ENCODE results near the gene HOXA3. TPM values are rescaled to one million over a fixed set of nuclear protein-coding genes. Genes with fewer than 3 reads are reported as not detected.

Gene HOXA3
- total RNA-seq, 1 experiment from 2014 or later = 30.2 TPM

- POLR2A ChIA-PET = no interaction called here
- BruUV-seq (replicated peaks) = no TSS peak
- DNase-seq (ENCODE audit: low read depth, low spot score) = no peak
- intact Hi-C loops (cut with micrococcal nuclease; ENCODE audit: unreplicated experiment) = loop anchor here (5.0 kb wide), 1 partner anchor 786 kb away; no protein-coding TSS in a partner anchor
- Histone ChIP-seq H3K27ac (ENCODE audit: low read length) (no peak overlapping the region), H3K4me3 (ENCODE audit: low read depth in 2 of 2, low read length in 2 of 2) (no peak overlapping the region), H3K4me1 (ENCODE audit: control insufficient read depth, insufficient read depth, low read length) (no peaks in the 10 kb centered on the region), H3K9me3 (ENCODE audit: control insufficient read depth, insufficient read depth, low read depth, low read length) (no peaks in the 10 kb centered on the region), H3K27me3 (ENCODE audit: control insufficient read depth, insufficient read depth, low read length) (no peaks in the 10 kb centered on the region), H3K36me3 (ENCODE audit: control insufficient read depth, insufficient read depth, low read length) (no peaks in the 10 kb centered on the region; the same call in 1 of the 2 replicates)
- no peak for TF ChIP-seq SIN3A (IDR thresholded peaks at IDR 0.05; ENCODE audit: borderline replicate concordance, insufficient read depth, low read depth, low read length)
- TF ChIP-seq TCF7L2 (IDR thresholded peaks at IDR 0.05; ENCODE audit: low read depth, low read length) = no peak
- TF ChIP-seq, protein P1, sequence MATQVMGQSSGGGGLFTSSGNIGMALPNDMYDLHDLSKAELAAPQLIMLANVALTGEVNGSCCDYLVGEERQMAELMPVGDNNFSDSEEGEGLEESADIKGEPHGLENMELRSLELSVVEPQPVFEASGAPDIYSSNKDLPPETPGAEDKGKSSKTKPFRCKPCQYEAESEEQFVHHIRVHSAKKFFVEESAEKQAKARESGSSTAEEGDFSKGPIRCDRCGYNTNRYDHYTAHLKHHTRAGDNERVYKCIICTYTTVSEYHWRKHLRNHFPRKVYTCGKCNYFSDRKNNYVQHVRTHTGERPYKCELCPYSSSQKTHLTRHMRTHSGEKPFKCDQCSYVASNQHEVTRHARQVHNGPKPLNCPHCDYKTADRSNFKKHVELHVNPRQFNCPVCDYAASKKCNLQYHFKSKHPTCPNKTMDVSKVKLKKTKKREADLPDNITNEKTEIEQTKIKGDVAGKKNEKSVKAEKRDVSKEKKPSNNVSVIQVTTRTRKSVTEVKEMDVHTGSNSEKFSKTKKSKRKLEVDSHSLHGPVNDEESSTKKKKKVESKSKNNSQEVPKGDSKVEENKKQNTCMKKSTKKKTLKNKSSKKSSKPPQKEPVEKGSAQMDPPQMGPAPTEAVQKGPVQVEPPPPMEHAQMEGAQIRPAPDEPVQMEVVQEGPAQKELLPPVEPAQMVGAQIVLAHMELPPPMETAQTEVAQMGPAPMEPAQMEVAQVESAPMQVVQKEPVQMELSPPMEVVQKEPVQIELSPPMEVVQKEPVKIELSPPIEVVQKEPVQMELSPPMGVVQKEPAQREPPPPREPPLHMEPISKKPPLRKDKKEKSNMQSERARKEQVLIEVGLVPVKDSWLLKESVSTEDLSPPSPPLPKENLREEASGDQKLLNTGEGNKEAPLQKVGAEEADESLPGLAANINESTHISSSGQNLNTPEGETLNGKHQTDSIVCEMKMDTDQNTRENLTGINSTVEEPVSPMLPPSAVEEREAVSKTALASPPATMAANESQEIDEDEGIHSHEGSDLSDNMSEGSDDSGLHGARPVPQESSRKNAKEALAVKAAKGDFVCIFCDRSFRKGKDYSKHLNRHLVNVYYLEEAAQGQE (IDR thresholded peaks at IDR 0.05; ENCODE audit: insufficient read depth in 1 of 2, low read depth in 2 of 2, low read length in 1 of 2) = no peak
- TF ChIP-seq, protein P2, sequence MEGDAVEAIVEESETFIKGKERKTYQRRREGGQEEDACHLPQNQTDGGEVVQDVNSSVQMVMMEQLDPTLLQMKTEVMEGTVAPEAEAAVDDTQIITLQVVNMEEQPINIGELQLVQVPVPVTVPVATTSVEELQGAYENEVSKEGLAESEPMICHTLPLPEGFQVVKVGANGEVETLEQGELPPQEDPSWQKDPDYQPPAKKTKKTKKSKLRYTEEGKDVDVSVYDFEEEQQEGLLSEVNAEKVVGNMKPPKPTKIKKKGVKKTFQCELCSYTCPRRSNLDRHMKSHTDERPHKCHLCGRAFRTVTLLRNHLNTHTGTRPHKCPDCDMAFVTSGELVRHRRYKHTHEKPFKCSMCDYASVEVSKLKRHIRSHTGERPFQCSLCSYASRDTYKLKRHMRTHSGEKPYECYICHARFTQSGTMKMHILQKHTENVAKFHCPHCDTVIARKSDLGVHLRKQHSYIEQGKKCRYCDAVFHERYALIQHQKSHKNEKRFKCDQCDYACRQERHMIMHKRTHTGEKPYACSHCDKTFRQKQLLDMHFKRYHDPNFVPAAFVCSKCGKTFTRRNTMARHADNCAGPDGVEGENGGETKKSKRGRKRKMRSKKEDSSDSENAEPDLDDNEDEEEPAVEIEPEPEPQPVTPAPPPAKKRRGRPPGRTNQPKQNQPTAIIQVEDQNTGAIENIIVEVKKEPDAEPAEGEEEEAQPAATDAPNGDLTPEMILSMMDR (IDR thresholded peaks at IDR 0.05) = no peak
- ATAC-seq = no peak
- CTCF ChIA-PET = interaction anchor here (0.7 kb wide), 1 partner anchor 795 kb away, joined by 6 read pairs; no protein-coding TSS in a partner anchor
- in situ Hi-C loops (cut with HindIII; ENCODE audit: low pct_unique_long_range_greater_than_20kb, low sequenced_read_pairs) = no loop called here
Observed at GRCh38 chr7:27163288-27164044, 11.1 kb upstream of the HOXA3 start.

DNA sequence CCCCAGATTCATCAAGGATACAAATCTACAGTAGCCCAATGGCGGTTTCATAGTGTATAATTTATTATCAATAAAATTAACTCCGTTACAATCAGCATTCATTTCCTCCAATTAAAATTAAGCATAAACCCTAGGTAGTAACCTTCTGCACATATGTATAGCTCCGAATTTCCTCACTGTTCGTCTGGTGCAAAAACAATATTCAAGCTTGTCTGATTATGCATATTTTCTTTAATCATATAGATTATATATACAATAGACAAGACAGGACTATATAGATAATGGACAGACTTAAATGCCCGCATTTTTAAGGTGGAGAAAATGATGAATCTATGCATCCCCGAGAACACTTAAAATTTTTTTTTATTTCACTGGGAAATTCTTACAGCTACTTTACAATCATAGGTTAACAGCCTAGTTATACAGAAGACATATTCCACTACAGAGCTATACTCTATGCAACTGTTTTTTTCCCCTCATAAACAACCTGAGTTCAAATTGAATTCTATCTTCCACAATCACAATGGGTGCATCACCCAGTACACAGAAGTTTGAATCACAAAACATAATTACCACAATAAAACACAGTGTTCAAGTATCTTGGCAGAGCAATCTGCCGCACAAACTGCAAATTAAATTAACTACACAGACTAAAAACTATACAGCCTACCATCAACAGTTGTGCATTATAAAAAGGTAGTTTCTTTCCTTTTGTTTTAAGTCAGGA is 10.3 kb upstream of the HOXA3 start:
- no peaks in the 10 kb centered on the region; the same call in 1 of the 2 replicates for H3K36me3 ChIP-seq (ENCODE audit: control insufficient read depth, insufficient read depth, low read length)
- CTCF ChIA-PET = interaction anchor here (0.7 to 2.5 kb wide), 2 partner anchors 480 to 794 kb away, joined by 6 to 18 read pairs; no protein-coding TSS in a partner anchor
- in situ Hi-C loops (cut with HindIII; ENCODE audit: low pct_unique_long_range_greater_than_20kb, low sequenced_read_pairs) = no loop called here
- no TSS peak for BruUV-seq (replicated peaks)
- intact Hi-C loops (cut with micrococcal nuclease; ENCODE audit: unreplicated experiment) = loop anchor here (5.0 kb wide), 1 partner anchor 785 kb away; no protein-coding TSS in a partner anchor
- ATAC-seq (no peak), DNase-seq (ENCODE audit: low read depth, low spot score) (no peak)
- no peaks in the 10 kb centered on the region for H3K9me3 ChIP-seq (ENCODE audit: control insufficient read depth, insufficient read depth, low read depth, low read length)
- no peaks in the 10 kb centered on the region for H3K4me1 ChIP-seq (ENCODE audit: control insufficient read depth, insufficient read depth, low read length)
- H3K27me3 ChIP-seq (ENCODE audit: control insufficient read depth, insufficient read depth, low read length) = no peaks in the 10 kb centered on the region
- no peak for TF ChIP-seq POLR2AphosphoS5 (IDR thresholded peaks at IDR 0.05; ENCODE audit: low read depth, low read length)
- TF ChIP-seq, protein P2 (IDR thresholded peaks at IDR 0.05) = no peak
- TF ChIP-seq SIN3A (IDR thresholded peaks at IDR 0.05; ENCODE audit: borderline replicate concordance, insufficient read depth, low read depth, low read length) = no peak
- TF ChIP-seq, protein P1 (IDR thresholded peaks at IDR 0.05; ENCODE audit: insufficient read depth in 1 of 2, low read depth in 2 of 2, low read length in 1 of 2) = no peak
- TF ChIP-seq TCF7L2 (IDR thresholded peaks at IDR 0.05; ENCODE audit: low read depth, low read length) = no peak
- POLR2A ChIA-PET = no interaction called here
- no peak overlapping the region for H3K4me3 ChIP-seq (ENCODE audit: low read depth in 2 of 2, low read length in 2 of 2)
- no peak overlapping the region for H3K27ac ChIP-seq (ENCODE audit: low read length)
